Stimulated activated CD4-positive, alpha-beta T cell treated with anti-CD3 and anti-CD28 coated beads, TNF-alpha, amount 100 ng/mL, for 4 hours (primary cell): ENCODE measurements around the gene TSPAN11.

Source experiments
- DNase-seq, 3 experiments: peaks; one replicate each; pipeline ENCODE4 v3.0.0-alpha.2; 2020; ENCODE audit warnings: low read depth in 3 of 3

TSPAN11 gene

DNA sequence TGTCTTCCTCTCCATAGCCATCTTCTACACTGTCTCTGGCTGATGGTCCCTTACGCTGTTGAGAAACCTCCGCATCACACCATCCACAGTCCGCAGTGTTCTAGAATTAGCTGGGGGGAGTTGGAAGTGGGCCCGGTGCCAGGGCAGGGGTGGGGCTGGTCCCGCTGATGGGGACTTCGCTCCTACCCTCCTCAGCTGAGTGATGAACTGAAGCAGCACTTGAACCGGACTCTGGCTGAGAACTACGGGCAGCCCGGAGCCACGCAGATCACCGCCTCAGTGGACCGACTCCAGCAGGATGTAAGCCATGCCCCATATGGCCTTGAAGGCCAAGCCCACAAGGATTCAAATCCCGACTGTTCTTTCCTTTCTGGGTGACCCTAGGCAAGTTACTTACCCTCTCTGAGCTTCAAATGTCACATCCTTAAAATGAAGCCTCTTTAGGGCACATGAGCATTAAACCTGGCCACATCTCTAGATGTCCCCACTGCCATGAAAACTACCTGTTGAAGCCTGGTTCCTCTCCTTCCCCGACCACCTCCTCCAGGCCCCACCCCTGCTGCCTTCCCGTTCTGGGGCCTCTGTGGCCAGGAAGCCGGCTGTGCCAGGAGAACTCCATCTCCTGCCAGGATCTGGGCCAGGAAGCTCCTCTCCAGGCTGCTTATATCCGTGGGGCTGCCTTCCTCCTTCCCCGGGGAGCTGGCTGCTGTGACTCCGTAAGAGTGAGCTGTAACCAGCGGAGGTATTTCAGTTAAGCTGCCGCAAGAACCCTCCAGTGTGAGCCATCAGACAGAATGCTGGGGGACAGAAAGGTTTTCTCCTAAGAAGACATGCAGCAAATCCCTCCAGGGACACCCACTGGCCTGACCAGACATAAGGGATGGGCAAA lies 53.1 kb downstream of the TSPAN11 start:
- no peak for DNase-seq

DNA sequence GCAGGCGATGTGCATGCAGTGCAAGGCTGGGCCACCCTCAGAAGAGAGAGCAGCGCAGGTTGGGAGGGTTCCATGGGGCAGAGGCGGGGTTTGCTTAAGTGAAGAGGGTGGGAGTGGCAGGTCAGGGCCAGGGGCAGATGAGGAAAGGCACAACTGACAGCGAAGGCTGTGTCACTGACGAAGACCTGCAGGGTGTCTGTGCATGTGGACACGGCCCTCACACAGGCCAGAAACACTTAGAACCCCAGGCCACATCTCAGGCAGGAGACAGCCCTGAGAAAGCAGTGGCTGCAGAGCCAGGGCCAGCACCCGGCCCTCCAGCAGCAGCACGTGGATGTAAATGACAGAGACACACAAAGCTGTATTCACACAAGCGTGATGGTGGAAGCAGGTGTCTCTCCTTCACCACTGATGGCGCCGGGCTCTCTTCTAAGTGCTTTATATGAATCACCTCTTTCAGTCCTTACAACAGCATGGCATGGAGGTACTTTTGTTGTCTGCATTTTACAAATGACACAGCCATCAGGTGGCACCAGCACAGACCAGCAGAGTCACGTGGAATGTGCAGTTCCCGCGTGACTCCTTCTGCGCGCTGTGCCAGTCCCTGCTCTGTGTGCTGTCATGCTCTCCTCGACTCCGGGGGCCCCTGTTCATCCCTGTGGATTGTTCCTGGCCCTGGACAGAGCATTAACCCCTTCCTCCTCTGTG lies 54.6 kb downstream of the TSPAN11 start:
- no peak for DNase-seq

DNA sequence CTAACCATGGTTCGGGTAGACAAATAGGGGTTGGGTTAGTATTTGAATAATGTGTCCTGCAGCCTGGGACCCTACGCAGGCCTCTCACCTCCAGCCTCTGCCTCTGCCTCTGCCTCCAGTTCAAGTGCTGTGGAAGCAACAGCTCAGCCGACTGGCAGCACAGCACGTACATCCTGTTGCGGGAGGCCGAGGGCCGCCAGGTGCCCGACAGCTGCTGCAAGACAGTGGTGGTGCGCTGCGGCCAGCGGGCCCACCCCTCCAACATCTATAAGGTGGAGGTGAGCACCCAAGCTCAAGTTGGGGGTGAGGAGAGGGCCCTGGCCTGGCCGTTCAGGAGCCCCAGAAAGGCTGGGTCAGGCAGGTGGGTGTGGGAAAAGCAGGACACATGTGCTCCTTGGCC lies 55.9 kb downstream of the TSPAN11 start:
- DNase-seq = no peak

DNA sequence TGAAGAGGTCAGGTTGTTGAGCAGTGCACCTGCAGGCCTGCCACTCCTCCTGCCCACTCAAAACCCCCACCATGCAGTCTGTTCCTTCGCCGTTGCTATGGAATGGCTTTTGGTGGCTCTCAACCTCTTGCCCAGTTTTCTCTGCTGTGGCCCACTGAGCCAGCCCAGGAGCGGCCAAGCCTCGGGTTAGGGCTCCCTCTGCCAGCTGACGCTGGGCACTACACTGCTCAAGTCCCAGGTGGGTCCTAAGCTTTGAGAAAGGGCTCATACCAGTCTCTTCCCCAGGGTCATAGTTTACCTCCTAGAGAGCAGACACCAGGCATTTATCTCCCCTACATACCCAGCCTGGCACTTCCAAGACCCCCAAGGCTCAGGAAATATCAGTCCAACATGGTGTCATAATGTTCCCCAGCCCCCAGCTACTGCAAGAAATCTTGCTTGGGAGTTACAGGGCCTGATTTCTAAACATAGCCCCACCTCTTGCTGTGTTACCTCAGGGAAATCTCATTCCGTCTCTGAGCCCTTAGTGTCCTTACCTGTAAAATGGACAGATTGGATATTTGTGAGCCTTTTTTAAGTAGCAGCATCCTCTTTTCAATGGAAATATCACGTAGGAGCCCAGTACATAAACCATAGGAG lies 59.4 kb downstream of the TSPAN11 start:
- DNase-seq = peak in 1 of 3 experiments; percentile 3

DNA sequence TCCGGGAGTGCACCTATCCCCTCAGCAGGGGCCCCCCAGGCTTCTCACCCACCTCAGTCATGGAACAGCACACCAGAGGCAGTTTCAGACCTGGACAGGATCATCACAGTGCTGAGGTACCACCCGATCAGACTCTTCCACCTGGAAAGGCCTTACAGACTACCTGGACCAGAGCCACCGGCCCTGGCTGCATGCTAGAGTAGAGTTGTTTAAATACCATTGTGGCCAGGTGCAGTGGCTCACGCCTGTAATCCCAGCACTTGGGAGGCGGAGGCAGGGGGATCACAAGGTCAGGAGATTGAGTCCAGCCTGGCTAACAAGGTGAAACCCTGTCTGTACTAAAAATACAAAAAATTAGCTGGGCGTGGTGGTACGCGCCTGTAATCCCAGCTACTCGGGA lies 61.5 kb downstream of the TSPAN11 start:
- DNase-seq = no peak

DNA sequence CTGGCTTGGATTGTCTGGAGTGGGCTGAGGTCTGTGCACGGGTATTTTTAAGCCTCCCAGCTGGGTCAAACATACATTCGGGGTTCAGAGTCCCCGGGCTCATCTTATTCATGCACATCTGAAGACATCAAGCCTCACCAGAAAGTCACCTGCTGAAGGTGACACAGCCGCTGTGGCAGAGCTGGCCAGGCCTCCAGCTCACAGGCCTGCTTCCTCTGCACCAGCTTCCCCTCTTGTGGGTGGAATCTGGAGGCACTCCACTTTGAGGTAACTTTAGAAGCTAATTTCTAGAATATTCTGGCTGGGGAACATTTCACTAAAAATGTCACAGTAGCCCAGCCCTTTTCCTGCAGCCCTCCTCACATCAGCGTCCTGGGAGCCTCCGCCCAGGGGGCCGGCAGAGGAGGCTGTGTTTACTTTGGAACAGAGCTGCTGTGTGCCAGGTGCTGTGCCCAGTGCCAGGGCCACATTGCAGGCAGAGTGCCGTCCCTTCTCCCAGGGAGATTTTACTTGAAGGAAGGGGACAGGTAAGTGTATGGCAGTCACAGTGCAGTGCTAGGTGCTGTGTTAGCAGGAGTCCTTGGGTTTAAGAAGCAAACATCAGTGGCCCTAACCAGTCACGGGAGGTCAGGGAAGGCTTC lies 62.2 kb downstream of the TSPAN11 start:
- DNase-seq = no peak

DNA sequence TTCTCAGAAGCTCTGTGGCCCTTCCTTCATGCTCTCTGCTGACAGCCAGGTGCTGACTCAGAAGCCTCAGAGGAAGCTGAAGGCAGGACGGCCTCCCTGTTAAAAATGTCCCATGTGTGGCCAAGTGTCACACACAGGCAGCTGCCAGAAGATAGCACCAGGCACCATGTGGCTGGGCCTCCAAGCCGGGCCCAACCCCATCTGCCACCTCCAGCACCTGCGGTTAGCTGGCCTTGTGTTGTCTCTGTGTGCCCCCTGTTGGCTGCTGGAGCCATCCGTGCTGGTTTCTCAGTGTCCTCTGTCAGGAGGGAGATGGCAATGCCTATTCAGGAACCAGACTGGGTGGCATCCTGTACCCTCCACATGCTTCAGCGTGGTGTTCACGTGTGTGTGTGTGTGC lies 63.2 kb downstream of the TSPAN11 start:
- DNase-seq = no peak

DNA sequence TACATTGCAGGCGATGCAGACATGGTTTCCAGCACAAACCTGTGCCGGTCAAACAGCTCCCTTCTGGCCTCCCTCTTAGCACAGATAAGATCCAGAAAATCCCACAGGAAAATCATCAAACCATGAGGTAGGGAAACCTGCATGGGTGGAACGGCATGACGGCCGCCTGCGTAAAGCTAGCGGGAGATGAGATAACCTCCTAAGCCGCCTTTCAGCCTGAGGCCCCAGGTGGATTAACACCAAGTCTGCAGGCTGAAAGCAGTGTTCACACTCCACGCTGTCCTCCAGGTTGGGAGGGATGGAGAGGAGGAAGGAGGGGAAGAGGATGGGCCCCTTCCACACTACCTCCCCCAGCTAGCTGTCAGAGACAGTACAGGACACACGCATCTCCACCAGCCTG lies 63.8 kb downstream of the TSPAN11 start:
- DNase-seq = no peak

DNA sequence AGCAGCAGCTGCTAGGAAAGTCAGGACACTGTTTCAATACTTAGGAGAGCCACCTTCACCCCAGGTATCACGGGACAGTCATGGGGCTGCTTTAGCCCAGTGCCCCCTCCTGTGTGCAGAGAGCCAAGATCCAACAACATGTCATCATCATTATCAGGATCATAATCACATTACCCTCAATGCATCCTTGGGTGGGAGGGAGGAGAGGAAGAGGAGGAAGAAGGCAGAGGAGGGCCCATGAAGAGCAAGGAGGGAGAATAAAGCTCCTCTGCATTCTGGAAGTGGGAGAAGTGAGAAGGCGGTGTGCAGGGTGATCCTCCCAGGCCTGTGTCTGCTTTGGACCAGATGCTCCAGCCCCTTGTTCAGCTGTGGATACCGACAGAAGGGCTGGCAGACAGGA lies 64.2 kb downstream of the TSPAN11 start:
- no peak for DNase-seq

DNA sequence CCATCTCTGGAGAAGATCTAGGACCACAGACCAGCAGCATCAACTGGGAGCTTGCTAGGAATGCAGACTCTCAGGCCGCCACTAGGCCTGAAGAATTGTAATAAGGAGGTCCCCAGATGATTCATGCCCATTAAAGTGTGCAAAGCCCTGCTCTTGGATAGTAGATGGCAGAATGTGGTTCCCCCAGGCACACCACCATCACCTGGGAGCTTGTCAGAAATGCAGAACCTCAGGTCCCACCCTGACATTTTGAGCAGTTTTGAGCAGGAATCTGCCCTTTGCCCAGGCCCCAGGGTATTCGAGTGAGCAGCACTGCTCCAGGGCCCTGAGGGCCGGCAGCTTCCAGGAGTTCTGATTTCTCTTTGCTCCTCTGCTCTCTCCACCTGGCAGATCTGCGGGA lies 64.9 kb downstream of the TSPAN11 start:
- no peak for DNase-seq

DNA sequence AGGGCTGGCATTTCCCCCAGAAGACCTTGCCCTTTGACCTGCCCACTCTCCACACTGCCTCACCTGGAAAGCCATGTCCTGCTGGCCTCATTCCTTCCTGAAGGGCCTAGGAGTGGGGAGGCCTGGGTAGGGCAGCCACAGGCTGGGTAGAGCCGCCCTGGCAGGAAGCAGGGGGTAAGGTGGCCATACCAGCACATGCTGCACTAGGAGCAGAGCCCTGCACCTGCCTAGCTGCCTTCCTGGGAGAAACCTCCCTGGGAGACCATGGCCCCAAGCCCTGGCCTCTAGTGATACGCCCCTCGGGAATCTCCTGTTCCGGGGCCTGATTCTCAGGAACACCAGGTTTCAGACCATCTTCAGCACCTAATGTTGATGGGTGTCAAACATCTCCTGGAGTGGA lies 65.8 kb downstream of the TSPAN11 start:
- no peak for DNase-seq

DNA sequence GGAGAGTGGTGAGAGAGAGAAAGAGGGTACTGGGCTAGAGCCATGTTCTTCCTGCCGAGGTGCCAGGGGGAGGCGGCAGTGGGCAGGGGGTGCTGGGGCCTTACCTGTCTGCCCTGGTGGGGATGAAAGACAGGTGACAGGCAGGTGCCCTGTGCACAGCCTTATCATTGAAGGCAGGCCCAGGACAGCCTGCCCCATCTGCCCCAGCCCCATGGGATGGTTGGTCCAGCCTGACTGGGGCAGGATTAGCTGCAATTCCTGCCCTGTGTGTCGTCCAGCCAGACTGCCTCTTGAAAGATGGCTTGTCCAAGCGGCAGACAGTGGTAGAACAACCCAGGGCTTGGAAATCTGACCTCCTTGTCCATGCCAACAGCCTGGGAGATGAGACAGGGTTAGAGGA lies 67.2 kb downstream of the TSPAN11 start:
- no peak for DNase-seq

DNA sequence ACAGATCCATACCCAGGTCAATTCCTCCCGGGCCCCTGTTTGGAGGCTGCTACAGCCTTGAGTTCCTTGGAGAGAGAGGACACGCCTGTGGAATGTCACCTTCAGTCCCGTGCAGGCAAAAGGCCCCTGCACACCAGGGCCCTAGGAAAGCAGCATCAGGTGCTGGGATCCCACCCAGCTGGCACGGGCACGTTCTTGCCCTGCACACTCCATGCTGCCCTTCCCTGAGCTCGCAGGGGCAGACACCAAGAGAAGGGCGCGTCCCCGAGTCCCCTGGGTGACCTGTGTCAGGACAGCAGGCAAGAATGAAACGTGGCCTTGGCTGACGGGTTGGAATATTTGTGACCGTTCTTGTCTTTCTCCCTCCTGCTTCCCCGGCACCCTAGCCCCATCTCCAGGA lies 67.7 kb downstream of the TSPAN11 start:
- DNase-seq = no peak

DNA sequence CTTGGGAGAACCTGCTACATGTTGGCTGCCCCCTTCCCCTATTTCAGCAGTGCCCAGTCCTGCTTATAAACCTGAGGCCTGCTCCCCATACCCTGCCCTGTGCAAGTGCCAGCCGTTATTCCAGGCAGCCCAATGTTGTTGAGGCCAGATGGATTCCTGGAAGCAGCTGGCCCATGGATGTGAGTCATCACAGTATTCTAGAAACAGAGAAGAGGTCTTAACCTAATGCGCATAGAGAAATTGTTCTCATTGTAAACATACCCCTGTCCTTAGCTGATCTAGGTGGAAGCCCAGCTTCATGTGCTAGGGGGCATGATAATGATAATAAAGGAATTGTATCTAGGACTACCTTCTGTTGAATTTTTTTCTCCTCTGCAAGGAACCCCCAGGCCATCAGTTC lies 69.7 kb downstream of the TSPAN11 start:
- DNase-seq = no peak

DNA sequence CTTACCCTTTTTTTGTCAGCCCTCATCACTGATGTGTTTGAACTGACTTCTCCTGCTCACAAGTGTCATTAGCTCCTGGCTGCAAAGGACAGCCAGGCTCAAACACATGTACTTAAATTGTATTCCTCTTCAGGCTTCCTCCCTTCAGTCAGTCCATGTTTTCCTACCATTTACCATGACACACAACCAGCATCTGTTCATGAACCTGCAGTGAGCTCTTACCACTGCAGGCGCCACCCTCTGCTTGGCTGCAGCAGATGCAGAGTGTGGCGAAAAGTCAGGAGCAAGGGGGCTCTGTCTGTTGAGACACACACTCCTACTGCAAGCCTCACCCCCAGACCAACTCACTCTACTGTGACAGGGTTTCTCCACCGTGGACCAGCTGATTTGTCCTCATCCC lies 70.2 kb downstream of the TSPAN11 start:
- no peak for DNase-seq

DNA sequence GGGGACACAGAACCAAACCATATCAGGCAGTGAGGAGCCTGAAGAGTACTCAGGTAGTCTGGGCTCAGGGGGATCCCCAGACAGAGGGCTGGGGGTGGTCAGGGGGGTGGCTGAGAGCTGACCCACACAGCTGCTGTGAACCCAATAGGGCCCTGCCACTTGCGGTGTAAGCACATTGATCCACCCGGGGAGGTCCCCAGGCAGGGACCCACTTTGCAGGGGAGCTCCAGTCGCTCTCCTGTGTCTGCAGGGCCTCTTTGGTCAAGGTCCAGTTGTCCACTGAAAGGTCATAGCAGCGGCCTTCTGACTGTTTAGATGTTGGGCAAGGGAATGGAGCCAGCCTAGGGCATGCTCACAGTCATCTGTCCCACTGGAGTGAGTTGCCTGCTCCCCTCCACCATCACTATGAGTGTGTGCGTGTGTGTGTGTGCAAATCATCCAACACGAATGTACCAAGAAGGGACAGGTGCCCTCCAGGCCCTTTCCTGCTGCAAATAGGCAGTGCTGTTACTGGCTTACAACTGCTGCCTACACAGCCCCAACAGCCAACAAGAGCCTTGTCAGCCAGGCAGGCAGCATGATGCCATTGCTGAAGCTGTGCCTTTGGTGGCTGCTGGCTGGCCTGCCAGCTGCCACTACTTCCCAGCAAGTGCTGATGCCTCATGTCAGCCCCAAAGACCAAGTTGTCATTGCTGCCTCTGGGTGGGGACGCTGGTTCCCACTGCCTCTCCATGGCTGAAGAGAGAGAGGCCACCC lies 71.3 kb downstream of the TSPAN11 start:
- no peak for DNase-seq

DNA sequence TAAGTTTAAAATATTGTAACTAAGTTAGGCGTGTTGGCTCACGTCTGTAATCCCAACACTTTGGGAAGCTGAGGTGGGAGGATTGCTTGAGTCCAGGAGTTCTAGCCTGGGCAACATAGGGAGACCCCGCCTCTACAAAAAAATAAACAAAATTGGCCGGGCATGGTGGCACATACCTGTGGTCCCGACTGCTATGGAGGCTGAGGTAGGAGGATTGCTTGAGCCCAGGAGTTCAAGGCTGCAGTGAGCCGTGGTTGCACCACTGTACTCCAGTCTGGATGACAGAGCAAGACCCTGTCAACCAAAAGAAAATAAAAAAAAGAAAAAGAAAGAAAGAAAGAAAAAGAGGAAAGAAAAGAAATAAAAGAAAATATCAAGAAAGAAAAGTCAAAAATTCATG lies 72.5 kb downstream of the TSPAN11 start:
- DNase-seq = no peak

DNA sequence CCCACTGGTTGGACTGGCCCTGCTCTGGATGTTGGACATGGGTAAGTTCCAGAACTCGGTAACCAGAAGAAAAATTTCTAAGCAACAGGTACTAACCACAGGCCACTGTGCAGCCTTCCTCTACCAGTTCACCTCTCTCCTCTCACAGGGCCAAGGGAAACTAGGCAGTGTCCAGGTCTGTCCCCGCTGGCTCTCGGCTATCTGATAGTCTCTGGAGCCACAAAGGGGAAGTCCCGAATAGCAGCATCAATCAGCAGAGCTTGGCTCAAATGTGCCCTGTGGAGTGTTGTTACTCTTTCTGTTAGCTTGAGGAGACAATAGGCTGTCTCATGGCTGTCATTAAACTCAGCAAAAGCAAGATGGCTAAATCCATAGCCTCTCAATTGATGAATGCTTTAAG lies 73.2 kb downstream of the TSPAN11 start:
- DNase-seq = no peak

DNA sequence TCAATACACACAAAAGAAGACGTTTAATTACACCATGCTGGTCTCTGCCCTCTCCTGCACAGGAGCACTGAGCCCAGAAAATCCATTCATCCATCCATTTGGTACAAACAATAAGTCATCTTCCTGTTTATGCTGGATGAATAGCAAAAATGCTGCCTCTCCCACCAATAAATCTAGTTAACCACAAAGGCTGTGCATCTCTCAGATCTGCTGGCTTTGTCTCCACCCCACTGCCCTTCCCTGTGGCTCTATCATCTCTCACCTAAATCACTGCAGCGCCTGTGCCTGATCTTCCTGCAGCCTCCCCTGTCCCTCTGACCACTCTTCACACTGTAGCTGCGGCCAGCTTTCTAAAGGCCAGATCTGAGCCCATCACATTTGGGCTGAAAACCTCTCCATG lies 74.2 kb downstream of the TSPAN11 start:
- no peak for DNase-seq

DNA sequence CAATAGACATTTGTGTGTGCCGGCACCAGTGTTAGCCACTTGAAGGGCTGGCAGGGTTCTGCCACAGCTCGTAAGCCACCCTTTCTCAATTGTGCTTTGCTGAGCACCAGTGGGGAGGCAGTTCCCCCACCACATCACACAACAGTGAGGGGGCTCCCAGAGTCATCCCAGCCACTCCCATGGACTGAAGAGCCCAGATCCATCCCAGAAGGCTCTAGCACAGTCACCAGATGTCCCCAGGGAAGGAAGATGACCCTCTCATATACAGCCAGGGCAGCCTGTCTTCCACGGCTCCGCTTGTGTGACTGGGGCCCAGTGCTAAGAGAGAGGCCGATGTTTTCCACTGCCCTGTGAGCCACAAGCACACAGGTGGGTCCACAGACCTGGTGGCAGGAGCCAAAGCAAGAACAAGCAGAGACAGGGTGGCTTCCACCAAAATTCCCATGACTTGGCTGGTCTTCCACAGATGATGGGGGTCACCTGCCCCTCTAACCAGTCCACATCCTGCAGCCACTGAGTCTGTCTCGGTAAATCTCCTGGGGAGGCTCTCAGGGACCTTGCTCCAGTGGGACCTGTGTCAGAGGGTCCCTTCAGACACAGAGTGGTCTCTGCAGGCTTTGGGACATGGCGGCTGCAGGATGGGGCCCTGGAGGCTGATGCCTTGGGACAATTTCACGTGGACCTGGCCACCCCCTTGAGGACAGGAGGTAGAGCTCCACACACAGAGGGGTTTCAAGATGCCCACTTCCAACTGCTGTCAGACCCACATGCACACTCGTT lies 75.2 kb downstream of the TSPAN11 start:
- no peak for DNase-seq

DNA sequence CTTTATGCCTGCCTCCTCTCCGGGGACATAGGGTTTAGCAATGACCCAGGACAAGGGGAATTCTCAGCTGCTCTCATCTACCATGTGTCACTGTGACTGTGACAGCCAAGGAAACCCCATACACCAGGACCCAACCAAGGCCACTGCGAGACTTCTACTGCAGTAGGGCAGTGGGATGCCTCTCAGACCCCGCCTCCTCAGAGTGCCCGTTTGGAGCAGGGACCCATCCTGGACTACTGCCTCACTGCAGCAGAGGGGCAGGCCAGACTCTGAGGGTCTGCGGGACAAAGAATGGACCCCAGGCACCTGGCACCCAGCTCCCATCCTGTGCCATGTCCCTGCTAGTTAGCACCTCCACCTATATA lies 75.8 kb downstream of the TSPAN11 start:
- no peak for DNase-seq
